Sigmoid colon (tissue), 4 donors: ENCODE measurements around the gene ATG2A.

Experiments used
- CTCF ChIP-seq, 4 experiments: fragments of 450-650 bp in 3 of 4; fragments of 200-600 bp in 1 of 4; IDR thresholded peaks; one replicate each; pipeline ENCODE4 v1.5.1; 2016 to 2019; ENCODE audit warnings: antibody characterized with exemption in 4 of 4, mild to moderate bottlenecking in 3 of 4, moderate library complexity in 2 of 4
- EP300 ChIP-seq, 4 donors: sonication (generic); formaldehyde crosslinking; IDR thresholded peaks; one replicate each; pipeline ENCODE4 v1.6.1; 2017; ENCODE audit warnings: antibody characterized with exemption in 4 of 4
- POLR2A ChIP-seq, 2 donors: fragments of 450-650 bp; IDR thresholded peaks; one replicate each; pipeline ENCODE4 v1.6.1; 2016; ENCODE audit warnings: antibody characterized with exemption in 2 of 2, mild to moderate bottlenecking in 2 of 2, moderate library complexity in 2 of 2

GRCh38 chr11:64906314-64906635 is 10.7 kb downstream of the ATG2A start:
- no peak for TF ChIP-seq EP300 (IDR thresholded peaks at IDR 0.05)
- no peak for TF ChIP-seq POLR2A (IDR thresholded peaks at IDR 0.05)
- TF ChIP-seq CTCF (IDR thresholded peaks at IDR 0.05), result no peak
